SU-DHL-6 (cell line): Measurements from ENCODE around the gene AQP5.

Experiments used
- H2AFZ ChIP-seq: fragments of 200-600 bp; sonication (generic); 2 replicates; pipeline ENCODE4 v1.6.1; 2014; ENCODE audit warnings: low read depth, mild to moderate bottlenecking, moderate library complexity, mixed read lengths, antibody characterized with exemption, low read length; ENCODE audit not compliant: severe bottlenecking
- H3F3A ChIP-seq: fragments of 200-600 bp; shearing (Covaris generic); 2 replicates; pipeline ENCODE4 v1.6.0; 2016; ENCODE audit warnings: antibody characterized with exemption, mild to moderate bottlenecking; ENCODE audit not compliant: insufficient read depth
- H3K27ac ChIP-seq: fragments of 200-600 bp; sonication (generic); 2 replicates; pipeline ENCODE4 v1.5.1; 2016; ENCODE audit warnings: low read depth, mild to moderate bottlenecking, low read length, moderate library complexity, mixed read lengths
- H3K27me3 ChIP-seq: fragments of 200-600 bp; sonication (generic), shearing (Covaris generic); 2 replicates; pipeline ENCODE4 v1.6.0; 2014; ENCODE audit warnings: mild to moderate bottlenecking, low read length
- H3K36me3 ChIP-seq: fragments of 200-600 bp; sonication (generic); 2 replicates; pipeline ENCODE4 v1.6.1; 2014; ENCODE audit warnings: mild to moderate bottlenecking, low read length, mixed read lengths
- H3K4me2 ChIP-seq: fragments of 300-600, 200-600 bp; shearing (Covaris generic), sonication (generic); 2 replicates; pipeline ENCODE4 v1.6.0; 2014; ENCODE audit warnings: low read length, low read depth, mild to moderate bottlenecking; ENCODE audit not compliant: poor library complexity, severe bottlenecking
- H3K4me3 ChIP-seq: fragments of 200-600 bp; sonication (generic); 2 replicates; pipeline ENCODE4 v1.5.1; 2014; ENCODE audit warnings: antibody characterized with exemption, low read length, mild to moderate bottlenecking, mixed read lengths; ENCODE audit not compliant: insufficient read depth, poor library complexity, severe bottlenecking
- H3K79me2 ChIP-seq: fragments of 200-600 bp; sonication (generic); 2 replicates; pipeline ENCODE4 v1.6.1; 2014; ENCODE audit warnings: mild to moderate bottlenecking, low read length, moderate library complexity; ENCODE audit not compliant: insufficient read depth
- H3K9ac ChIP-seq: fragments of 200-600 bp; sonication (generic); 2 replicates; pipeline ENCODE4 v1.7.0; 2014; ENCODE audit warnings: mild to moderate bottlenecking, low read length
- H3K9me2 ChIP-seq: fragments of 200-600 bp; sonication (generic); replicated peaks from 2 replicates; pipeline ENCODE4 v1.6.1; 2014; ENCODE audit warnings: low read length; ENCODE audit not compliant: insufficient read depth
- H3K9me3 ChIP-seq: fragments of 200-600 bp; sonication (generic); 2 replicates; pipeline ENCODE4 v1.6.1; 2014; ENCODE audit warnings: low read length, mixed read lengths; ENCODE audit not compliant: insufficient read depth
- H4K20me1 ChIP-seq: fragments of 200-600 bp; sonication (generic); 2 replicates; pipeline ENCODE4 v1.6.1; 2014; ENCODE audit warnings: low read depth, mild to moderate bottlenecking, antibody characterized with exemption, low read length, moderate library complexity, mixed read lengths
- EZH2phosphoT487 ChIP-seq: fragments of 200-600 bp; sonication (generic), shearing (Covaris generic); conservative IDR thresholded peaks from 2 replicates; pipeline ENCODE4 v1.6.1; 2018; ENCODE audit warnings: mild to moderate bottlenecking, antibody characterized with exemption, low read length, moderate library complexity, mixed read lengths
- TF ChIP-seq, protein P1 (sequence below): fragments of 200-600 bp; sonication (generic); IDR thresholded peaks from one replicate; pipeline ENCODE4 v1.5.1; 2017; ENCODE audit warnings: antibody characterized with exemption, mild to moderate bottlenecking, low read length, moderate library complexity; ENCODE audit not compliant: insufficient read depth, poor library complexity, severe bottlenecking

Gene AQP5

DNA sequence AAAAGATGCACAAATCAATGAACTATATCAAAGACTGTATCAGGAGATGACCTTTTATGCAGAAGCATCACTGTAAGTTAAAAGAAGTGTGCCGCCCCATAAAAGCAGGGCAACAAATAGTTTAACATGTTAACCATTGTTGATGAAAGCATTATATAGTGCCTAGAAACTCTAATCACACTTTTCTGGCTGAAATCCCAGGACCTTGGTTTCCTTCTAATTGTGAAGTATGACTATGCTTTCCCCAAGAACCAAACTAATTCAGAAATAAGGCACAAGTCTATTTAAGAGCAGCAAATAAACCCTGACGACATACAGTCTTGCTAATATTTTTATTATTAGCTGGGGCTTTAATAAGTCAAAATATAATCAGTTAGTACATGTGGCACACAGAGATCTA lies 41.9 kb downstream of the AQP5 start:
- H3K9me2 ChIP-seq = no peaks in the 10 kb centered on the region
- no peak overlapping the region for H2AFZ ChIP-seq
- H3K36me3 ChIP-seq = peaks cover 60% of the 10 kb centered on the region
- no peak overlapping the region for H3K27ac ChIP-seq
- H3K4me3 ChIP-seq = no peak overlapping the region
- TF ChIP-seq, protein P1, sequence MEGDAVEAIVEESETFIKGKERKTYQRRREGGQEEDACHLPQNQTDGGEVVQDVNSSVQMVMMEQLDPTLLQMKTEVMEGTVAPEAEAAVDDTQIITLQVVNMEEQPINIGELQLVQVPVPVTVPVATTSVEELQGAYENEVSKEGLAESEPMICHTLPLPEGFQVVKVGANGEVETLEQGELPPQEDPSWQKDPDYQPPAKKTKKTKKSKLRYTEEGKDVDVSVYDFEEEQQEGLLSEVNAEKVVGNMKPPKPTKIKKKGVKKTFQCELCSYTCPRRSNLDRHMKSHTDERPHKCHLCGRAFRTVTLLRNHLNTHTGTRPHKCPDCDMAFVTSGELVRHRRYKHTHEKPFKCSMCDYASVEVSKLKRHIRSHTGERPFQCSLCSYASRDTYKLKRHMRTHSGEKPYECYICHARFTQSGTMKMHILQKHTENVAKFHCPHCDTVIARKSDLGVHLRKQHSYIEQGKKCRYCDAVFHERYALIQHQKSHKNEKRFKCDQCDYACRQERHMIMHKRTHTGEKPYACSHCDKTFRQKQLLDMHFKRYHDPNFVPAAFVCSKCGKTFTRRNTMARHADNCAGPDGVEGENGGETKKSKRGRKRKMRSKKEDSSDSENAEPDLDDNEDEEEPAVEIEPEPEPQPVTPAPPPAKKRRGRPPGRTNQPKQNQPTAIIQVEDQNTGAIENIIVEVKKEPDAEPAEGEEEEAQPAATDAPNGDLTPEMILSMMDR = no peak
- TF ChIP-seq EZH2phosphoT487 = no peak
- H3K79me2 ChIP-seq = peaks cover 7% of the 10 kb centered on the region; the same call in 1 of the 2 replicates
- no peak overlapping the region for H3K4me2 ChIP-seq
- H3F3A ChIP-seq = no peaks in the 10 kb centered on the region; the same call in 1 of the 2 replicates
- H3K9me3 ChIP-seq = no peaks in the 10 kb centered on the region
- H4K20me1 ChIP-seq = no peaks in the 10 kb centered on the region
- no peaks in the 10 kb centered on the region for H3K27me3 ChIP-seq
- H3K9ac ChIP-seq = no peak overlapping the region

DNA sequence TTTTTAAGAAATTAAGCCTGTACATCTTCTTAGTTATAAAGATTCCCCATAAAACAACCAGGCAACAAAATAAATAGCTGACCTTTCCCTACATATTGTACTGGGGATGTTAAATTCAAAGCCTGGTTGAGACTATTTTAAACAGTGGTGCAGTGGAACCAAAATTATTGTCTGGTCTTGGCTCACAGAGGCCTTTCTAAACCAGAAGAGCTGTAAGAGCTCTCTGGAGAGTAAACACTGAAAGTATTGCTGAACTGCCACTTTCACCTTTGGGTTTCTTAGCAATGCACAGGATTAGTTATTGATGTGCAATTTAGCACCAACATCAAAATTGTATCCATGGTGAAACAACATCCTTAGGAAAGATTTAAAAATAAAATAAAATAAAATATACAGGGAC lies 43.0 kb downstream of the AQP5 start:
- H3K27ac ChIP-seq = no peak overlapping the region
- no peak overlapping the region for H2AFZ ChIP-seq
- H3K27me3 ChIP-seq = no peaks in the 10 kb centered on the region
- no peaks in the 10 kb centered on the region for H3K9me2 ChIP-seq
- no peak overlapping the region for H3K4me2 ChIP-seq
- TF ChIP-seq, protein P1 = no peak
- TF ChIP-seq EZH2phosphoT487 = no peak
- peaks cover 18% of the 10 kb centered on the region for H3K79me2 ChIP-seq
- no peaks in the 10 kb centered on the region for H3K9me3 ChIP-seq
- H3K4me3 ChIP-seq = no peak overlapping the region
- H3K9ac ChIP-seq = no peak overlapping the region
- H4K20me1 ChIP-seq = no peaks in the 10 kb centered on the region
- H3F3A ChIP-seq = no peaks in the 10 kb centered on the region
- peaks cover 54% of the 10 kb centered on the region; the same call in 1 of the 2 replicates for H3K36me3 ChIP-seq

DNA sequence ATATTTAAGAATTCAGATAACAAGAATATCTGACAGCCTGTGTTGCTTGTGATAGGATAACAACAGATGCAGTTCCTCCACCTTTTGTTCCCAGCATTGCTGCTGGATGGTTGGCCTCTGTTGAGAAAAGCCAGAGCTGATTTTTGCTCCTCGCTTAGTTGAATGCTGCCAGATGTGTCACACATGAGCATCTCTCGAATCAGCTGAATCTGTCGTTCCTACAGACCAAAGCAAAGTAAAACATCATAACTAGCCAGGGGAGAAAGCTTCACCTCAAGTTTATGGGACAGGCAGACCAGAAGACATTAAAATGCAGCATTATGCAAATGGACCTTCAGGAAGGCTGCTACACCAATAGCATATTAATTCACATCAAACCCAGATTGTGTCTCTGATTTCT lies 43.5 kb downstream of the AQP5 start:
- Histone ChIP-seq H3K36me3 (peaks cover 58% of the 10 kb centered on the region; the same call in 1 of the 2 replicates), H3K9ac (no peak overlapping the region), H3K4me3 (no peak overlapping the region), H3F3A (no peaks in the 10 kb centered on the region), H2AFZ (no peak overlapping the region), H4K20me1 (no peaks in the 10 kb centered on the region), H3K27me3 (no peaks in the 10 kb centered on the region), H3K79me2 (peaks cover 23% of the 10 kb centered on the region), H3K4me2 (no peak overlapping the region), H3K9me2 (no peaks in the 10 kb centered on the region), H3K27ac (no peak overlapping the region), H3K9me3 (no peaks in the 10 kb centered on the region)
- TF ChIP-seq, protein P1 = no peak
- TF ChIP-seq EZH2phosphoT487 = no peak
